Measurements from ENCODE around the gene TTLL11. TPM values are rescaled to one million over a fixed set of nuclear protein-coding genes. Genes with fewer than 3 reads are reported as not detected.

The TTLL11 gene
- total and polyA plus RNA-seq, 2 of the 8 experiments (the other 6 are each of a cell fraction or from before 2014, with no cell fraction given), result 0.56 to 0.80 TPM

DNA sequence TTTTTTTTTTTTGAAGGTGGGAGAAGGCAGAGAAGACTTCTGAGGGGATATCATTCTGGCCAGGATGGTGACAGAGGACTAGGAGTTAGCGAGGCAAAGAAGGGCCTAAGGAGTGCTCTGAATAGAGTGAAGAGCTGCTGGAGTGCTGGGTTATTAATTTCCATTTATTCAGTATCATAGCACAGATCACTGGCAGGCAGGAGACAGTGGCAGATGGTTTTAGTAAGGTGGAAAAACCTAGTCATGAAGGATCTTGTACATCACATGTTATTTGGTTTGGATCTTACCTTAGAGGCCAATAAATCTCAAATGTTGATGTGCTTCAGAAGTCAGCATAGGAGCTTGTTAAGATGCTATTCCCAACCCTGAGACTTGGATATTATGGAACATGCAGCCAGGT lies 165.5 kb downstream of the TTLL11 start:
- WGBS, 2 experiments (ENCODE audit: extremely low coverage in 1 of 2, insufficient coverage in 1 of 2, insufficient read length in 1 of 2, insufficient replicate concordance in 2 of 2, low coverage in 1 of 2, low lambda C conversion rate in 2 of 2, missing lambda C conversion rate in 1 of 2), result 92% methylated on average over 1 of the region's 1 CpG; no CpG with 5 or more reads in 1 of the 2 experiments
- Histone ChIP-seq H3K4me1 (replicated peaks in 1 of 4; ENCODE audit: control insufficient read depth in 3 of 4, insufficient read depth in 4 of 4, low read length in 3 of 4) (peaks cover 0 to 2% (median 0%) of the 10 kb centered on the region in 4 experiments; a peak in 3 of 7 replicates), H3K9me3 (ENCODE audit: insufficient read depth in 2 of 2, low read depth in 1 of 2, low read length in 1 of 2) (no peaks in the 10 kb centered on the region), H2BK20ac (ENCODE audit: low read length) (no peak overlapping the region), H3K14ac (ENCODE audit: insufficient read length) (no peak overlapping the region), H3K56ac (replicated peaks; ENCODE audit: insufficient read length, low read depth, low read length) (no peak overlapping the region), H3K9ac (replicated peaks in 1 of 4; ENCODE audit: extremely low read depth in 1 of 4, low read depth in 3 of 4, low read length in 3 of 4) (no peak overlapping the region), H3K79me1 (ENCODE audit: low read depth, low read length) (no peaks in the 10 kb centered on the region), H4K5ac (ENCODE audit: insufficient read length, low read depth, low read length) (no peak overlapping the region), H3K27me3 (replicated peaks in 1 of 4; ENCODE audit: control insufficient read depth in 3 of 4, extremely low read depth in 1 of 4, insufficient read depth in 3 of 4, low read length in 3 of 4) (no peaks in the 10 kb centered on the region; a peak in 2 of 7 replicates), H2BK15ac (ENCODE audit: low read length) (no peak overlapping the region), H2AFZ (ENCODE audit: low read length) (no peak overlapping the region), H3K36me3 (ENCODE audit: control insufficient read depth in 2 of 4, insufficient read depth in 4 of 4, low read length in 3 of 4) (no peaks in the 10 kb centered on the region), H3K4me3 (ENCODE audit: extremely low read depth in 1 of 4, insufficient read depth in 2 of 4, low read depth in 3 of 4, low read length in 4 of 4) (no peak overlapping the region), H4K91ac (replicated peaks; ENCODE audit: insufficient read length, low read length) (no peak overlapping the region), H4K20me1 (replicated peaks in 1 of 2; ENCODE audit: control insufficient read depth in 1 of 2, insufficient read depth in 2 of 2, low read length in 2 of 2) (no peaks in the 10 kb centered on the region), H2BK12ac (ENCODE audit: low read depth, low read length) (no peak overlapping the region), H4K8ac (ENCODE audit: extremely low read depth, insufficient read depth, low read length) (no peak overlapping the region), H3K23ac (ENCODE audit: insufficient read length) (no peak overlapping the region), H2BK5ac (ENCODE audit: low read depth, low read length) (no peak overlapping the region), H3K4ac (replicated peaks; ENCODE audit: insufficient read length, low read depth, low read length) (no peak overlapping the region), H3K27ac (ENCODE audit: low read depth, low read length) (no peak overlapping the region), H3K4me2 (ENCODE audit: insufficient read depth in 1 of 2, low read depth in 2 of 2, low read length in 2 of 2) (no peak overlapping the region), H3K23me2 (ENCODE audit: low read depth, low read length) (no peaks in the 10 kb centered on the region; the same call in 1 of the 2 replicates), H3K79me2 (ENCODE audit: control insufficient read depth in 1 of 2, insufficient read depth in 2 of 2, low read length in 2 of 2) (no peaks in the 10 kb centered on the region), H2BK120ac (replicated peaks; ENCODE audit: low read depth, low read length) (no peak overlapping the region), H2AK5ac (ENCODE audit: low read depth, low read length) (no peak overlapping the region), H3K18ac (ENCODE audit: extremely low read depth, low read length) (no peak overlapping the region)
- POLR2A ChIA-PET (ENCODE audit: partially characterized antibody), result no interaction called here
- FAIRE-seq (no peak), DNase-seq (ENCODE audit: low read depth in 1 of 2, low spot score in 2 of 2) (no peak)
- CTCF ChIA-PET (ENCODE audit: partially characterized antibody), result interaction anchor here (0.7 to 4.2 kb wide), 9 partner anchors 8 to 244 kb away, joined by 3 to 21 read pairs (median 4); no protein-coding TSS in a partner anchor
- TF ChIP-seq, protein P1, sequence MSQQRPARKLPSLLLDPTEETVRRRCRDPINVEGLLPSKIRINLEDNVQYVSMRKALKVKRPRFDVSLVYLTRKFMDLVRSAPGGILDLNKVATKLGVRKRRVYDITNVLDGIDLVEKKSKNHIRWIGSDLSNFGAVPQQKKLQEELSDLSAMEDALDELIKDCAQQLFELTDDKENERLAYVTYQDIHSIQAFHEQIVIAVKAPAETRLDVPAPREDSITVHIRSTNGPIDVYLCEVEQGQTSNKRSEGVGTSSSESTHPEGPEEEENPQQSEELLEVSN (IDR thresholded peaks at IDR 0.05), result no peak
- TF ChIP-seq EZH2 (IDR thresholded peaks at IDR 0.05; ENCODE audit: low read depth, low read length, severe bottlenecking) (no peak), TEAD4 (IDR thresholded peaks at IDR 0.05; ENCODE audit: low read depth, low read length) (no peak), POLR2AphosphoS5 (IDR thresholded peaks at IDR 0.05; ENCODE audit: low read depth, low read length) (no peak), GABPA (IDR thresholded peaks at IDR 0.05; ENCODE audit: borderline replicate concordance, insufficient read depth, low read length) (no peak), RXRA (IDR thresholded peaks at IDR 0.05; ENCODE audit: insufficient read depth, low read depth, low read length) (no peak), SP1 (IDR thresholded peaks at IDR 0.05; ENCODE audit: low read depth, low read length) (no peak), TAF7 (optimal IDR thresholded peaks at IDR 0.05; ENCODE audit: borderline replicate concordance, low read depth, low read length) (no peak), NANOG (IDR thresholded peaks at IDR 0.05; ENCODE audit: insufficient read depth, low read depth, low read length, poor library complexity, severe bottlenecking) (no peak)

Data from H1 (cell line).